Activated T-cell treated with anti-CD3 and anti-CD28 coated beads, Interleukin-2, amount 50 U/mL, for 24 hours (primary cell): ENCODE results near the gene GRID2IP.
A peak's percentile ranks its signal among the peaks of the same experiment; 100 is the strongest.

Source experiments
- DNase-seq: peaks from one replicate; pipeline ENCODE4 v3.0.0-alpha.2; 2020
- H3K27ac Mint-ChIP-seq: 2 replicates; pipeline ENCODE4 v1.8.0; 2020; ENCODE audit warnings: mild to moderate bottlenecking, mixed read lengths
- H3K27me3 Mint-ChIP-seq: 2 replicates; pipeline ENCODE4 v1.8.0; 2020; ENCODE audit warnings: mixed read lengths
- H3K36me3 Mint-ChIP-seq: 2 replicates; pipeline ENCODE4 v1.8.0; 2020; ENCODE audit warnings: low read depth, mixed read lengths
- H3K4me1 Mint-ChIP-seq: 2 replicates; pipeline ENCODE4 v1.8.0; 2020; ENCODE audit warnings: low read depth, mixed read lengths
- H3K4me3 Mint-ChIP-seq: 2 replicates; pipeline ENCODE4 v1.8.0; 2020; ENCODE audit warnings: mild to moderate bottlenecking, moderate library complexity, mixed read lengths
- H3K9me3 Mint-ChIP-seq: 2 replicates; pipeline ENCODE4 v1.8.0; 2020; ENCODE audit warnings: mixed read lengths

GRID2IP gene

GRCh38 chr7:6545398-6546126, 5.7 kb downstream of the GRID2IP start:
- Mint-ChIP-seq H3K4me1 (peaks cover 12% of the 10 kb centered on the region), H3K27ac (peak overlapping the region; percentile 12), H3K4me3 (no peak overlapping the region), H3K9me3 (no peaks in the 10 kb centered on the region), H3K36me3 (no peaks in the 10 kb centered on the region), H3K27me3 (no peaks in the 10 kb centered on the region)
- no peak for DNase-seq

GRCh38 chr7:6542368-6542767, 8.9 kb downstream of the GRID2IP start:
- Mint-ChIP-seq H3K27ac (no peak overlapping the region), H3K4me3 (no peak overlapping the region), H3K36me3 (no peaks in the 10 kb centered on the region), H3K9me3 (no peaks in the 10 kb centered on the region), H3K27me3 (peaks cover 16% of the 10 kb centered on the region), H3K4me1 (peaks cover 12% of the 10 kb centered on the region)
- no peak for DNase-seq

- no peaks in the 10 kb centered on the region for H3K36me3 Mint-ChIP-seq
- H3K27ac Mint-ChIP-seq = no peak overlapping the region
- no peak overlapping the region for H3K4me3 Mint-ChIP-seq
- peaks cover 32% of the 10 kb centered on the region for H3K27me3 Mint-ChIP-seq
- DNase-seq = peak; percentile 46
- H3K4me1 Mint-ChIP-seq = peaks cover 9% of the 10 kb centered on the region
- no peaks in the 10 kb centered on the region for H3K9me3 Mint-ChIP-seq
Observed at GRCh38 chr7:6536262-6537260, 14.7 kb downstream of the GRID2IP start.

GRCh38 chr7:6533893-6534495, 17.3 kb downstream of the GRID2IP start:
- H3K9me3 Mint-ChIP-seq = no peaks in the 10 kb centered on the region
- peak overlapping the region; percentile 19 for H3K27ac Mint-ChIP-seq
- H3K4me1 Mint-ChIP-seq = peaks cover 15% of the 10 kb centered on the region
- peak overlapping the region; percentile 24 for H3K4me3 Mint-ChIP-seq
- H3K36me3 Mint-ChIP-seq = no peaks in the 10 kb centered on the region
- peak; percentile 57 for DNase-seq
- H3K27me3 Mint-ChIP-seq = peaks cover 50% of the 10 kb centered on the region

- H3K9me3 Mint-ChIP-seq = no peaks in the 10 kb centered on the region
- DNase-seq = no peak
- no peak overlapping the region for H3K27ac Mint-ChIP-seq
- peaks cover 48% of the 10 kb centered on the region for H3K27me3 Mint-ChIP-seq
- H3K36me3 Mint-ChIP-seq = no peaks in the 10 kb centered on the region
- H3K4me3 Mint-ChIP-seq = no peak overlapping the region
- H3K4me1 Mint-ChIP-seq = peaks cover 15% of the 10 kb centered on the region
Observed at GRCh38 chr7:6532516-6532915, 18.7 kb downstream of the GRID2IP start.

GRCh38 chr7:6531492-6532279, 19.6 kb downstream of the GRID2IP start:
- H3K27ac Mint-ChIP-seq = peak overlapping the region; percentile 63
- peaks cover 55% of the 10 kb centered on the region for H3K27me3 Mint-ChIP-seq

GRCh38 chr7:6530626-6531491, 20.4 kb downstream of the GRID2IP start:
- H3K4me3 Mint-ChIP-seq = peak overlapping the region; percentile 71
- DNase-seq = peak; percentile 80
- H3K27me3 Mint-ChIP-seq = peaks cover 58% of the 10 kb centered on the region
- H3K27ac Mint-ChIP-seq = peak overlapping the region; percentile 63
- no peaks in the 10 kb centered on the region for H3K9me3 Mint-ChIP-seq
- H3K36me3 Mint-ChIP-seq = no peaks in the 10 kb centered on the region
- peaks cover 24% of the 10 kb centered on the region for H3K4me1 Mint-ChIP-seq

More at GRCh38 chr7:6531492-6532279, 19.6 kb downstream of the GRID2IP start:
- H3K9me3 Mint-ChIP-seq = no peaks in the 10 kb centered on the region
- DNase-seq = no peak
- H3K4me3 Mint-ChIP-seq = peak overlapping the region; percentile 71
- peaks cover 24% of the 10 kb centered on the region for H3K4me1 Mint-ChIP-seq
- no peaks in the 10 kb centered on the region for H3K36me3 Mint-ChIP-seq

GRCh38 chr7:6529643-6530042, 21.6 kb downstream of the GRID2IP start:
- Mint-ChIP-seq H3K36me3 (no peaks in the 10 kb centered on the region), H3K27me3 (peaks cover 56% of the 10 kb centered on the region), H3K27ac (no peak overlapping the region), H3K4me3 (peak overlapping the region; percentile 12), H3K4me1 (peaks cover 22% of the 10 kb centered on the region), H3K9me3 (no peaks in the 10 kb centered on the region)
- DNase-seq = no peak

- no peak overlapping the region for H3K4me3 Mint-ChIP-seq
- peaks cover 55% of the 10 kb centered on the region for H3K27me3 Mint-ChIP-seq
Observed at GRCh38 chr7:6528401-6529130, 22.7 kb downstream of the GRID2IP start.

GRCh38 chr7:6526997-6527378, 24.3 kb downstream of the GRID2IP start:
- no peaks in the 10 kb centered on the region for H3K36me3 Mint-ChIP-seq
- peaks cover 14% of the 10 kb centered on the region for H3K4me1 Mint-ChIP-seq
- H3K9me3 Mint-ChIP-seq = no peaks in the 10 kb centered on the region
- DNase-seq = no peak
- H3K27ac Mint-ChIP-seq = no peak overlapping the region
- peak overlapping the region; percentile 53 for H3K4me3 Mint-ChIP-seq
- peaks cover 51% of the 10 kb centered on the region for H3K27me3 Mint-ChIP-seq

More at GRCh38 chr7:6528401-6529130, 22.7 kb downstream of the GRID2IP start:
- Mint-ChIP-seq H3K4me1 (peaks cover 14% of the 10 kb centered on the region), H3K9me3 (no peaks in the 10 kb centered on the region), H3K36me3 (no peaks in the 10 kb centered on the region), H3K27ac (no peak overlapping the region)
- no peak for DNase-seq

GRCh38 chr7:6520163-6520981, 30.9 kb downstream of the GRID2IP start:
- no peaks in the 10 kb centered on the region for H3K9me3 Mint-ChIP-seq
- no peak for DNase-seq
- peaks cover 7% of the 10 kb centered on the region for H3K4me1 Mint-ChIP-seq
- H3K36me3 Mint-ChIP-seq = no peaks in the 10 kb centered on the region
- no peak overlapping the region for H3K4me3 Mint-ChIP-seq
- no peak overlapping the region for H3K27ac Mint-ChIP-seq
- H3K27me3 Mint-ChIP-seq = peaks cover 5% of the 10 kb centered on the region

GRCh38 chr7:6516387-6516983, 34.8 kb downstream of the GRID2IP start:
- peak; percentile 76 for DNase-seq
- peak overlapping the region; percentile 74 for H3K4me3 Mint-ChIP-seq
- H3K27me3 Mint-ChIP-seq = peaks cover 3% of the 10 kb centered on the region
- H3K27ac Mint-ChIP-seq = peak overlapping the region; percentile 11
- peaks cover 7% of the 10 kb centered on the region for H3K4me1 Mint-ChIP-seq
- H3K36me3 Mint-ChIP-seq = no peaks in the 10 kb centered on the region
- no peaks in the 10 kb centered on the region for H3K9me3 Mint-ChIP-seq
